Measurements from ENCODE around the gene CDKL1.
"Not testable (repeated sequence)": the region's sequence is repeated elsewhere in the genome, so short reads cannot be mapped to it uniquely, and the experiment has no call there.

DNA sequence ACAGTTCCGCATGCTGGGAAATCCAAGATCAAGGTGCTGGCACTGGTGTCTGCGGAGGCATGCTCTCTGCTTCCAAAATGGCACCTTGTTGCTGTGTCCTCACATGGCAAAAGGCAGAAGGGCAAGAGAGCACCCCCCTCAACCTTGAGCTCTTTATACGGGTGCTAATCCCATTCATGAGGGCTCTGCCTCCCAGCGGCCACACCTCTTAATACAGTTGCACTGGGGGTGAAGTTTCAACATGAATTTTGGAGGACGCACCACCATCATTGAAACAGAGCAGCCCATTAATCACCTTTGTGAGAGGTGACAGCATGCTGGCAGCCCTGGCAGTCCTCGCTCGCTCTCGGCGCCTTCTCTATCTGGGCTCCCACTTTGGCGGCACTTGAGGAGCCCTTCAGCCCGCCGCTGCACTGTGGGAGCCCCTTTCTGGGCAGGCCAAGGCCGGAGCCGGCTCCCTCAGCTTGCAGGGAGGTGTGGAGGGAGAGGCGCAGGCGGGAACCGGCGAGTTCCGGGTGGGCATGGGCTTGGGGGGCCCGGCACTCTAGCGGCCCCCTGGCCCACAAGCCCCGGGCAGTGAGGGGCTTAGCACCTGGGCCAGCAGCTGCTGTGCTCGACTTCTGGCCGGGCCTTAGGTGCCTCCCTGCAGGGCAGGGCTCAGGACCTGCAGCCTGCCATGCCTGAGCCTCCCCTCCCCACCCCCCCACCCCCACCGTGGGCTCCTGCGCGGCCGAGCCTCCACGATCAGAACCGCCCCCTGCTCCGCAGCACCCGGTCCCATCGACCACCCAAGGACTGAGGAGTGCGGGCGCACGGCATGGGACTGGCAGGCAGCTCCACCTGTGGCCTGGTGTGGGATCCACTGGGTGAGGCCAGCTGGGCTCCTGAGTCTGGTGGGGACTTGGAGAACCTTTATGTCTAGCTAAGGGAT is 34.9 kb downstream of the CDKL1 start:
- TF ChIP-seq, protein P1, sequence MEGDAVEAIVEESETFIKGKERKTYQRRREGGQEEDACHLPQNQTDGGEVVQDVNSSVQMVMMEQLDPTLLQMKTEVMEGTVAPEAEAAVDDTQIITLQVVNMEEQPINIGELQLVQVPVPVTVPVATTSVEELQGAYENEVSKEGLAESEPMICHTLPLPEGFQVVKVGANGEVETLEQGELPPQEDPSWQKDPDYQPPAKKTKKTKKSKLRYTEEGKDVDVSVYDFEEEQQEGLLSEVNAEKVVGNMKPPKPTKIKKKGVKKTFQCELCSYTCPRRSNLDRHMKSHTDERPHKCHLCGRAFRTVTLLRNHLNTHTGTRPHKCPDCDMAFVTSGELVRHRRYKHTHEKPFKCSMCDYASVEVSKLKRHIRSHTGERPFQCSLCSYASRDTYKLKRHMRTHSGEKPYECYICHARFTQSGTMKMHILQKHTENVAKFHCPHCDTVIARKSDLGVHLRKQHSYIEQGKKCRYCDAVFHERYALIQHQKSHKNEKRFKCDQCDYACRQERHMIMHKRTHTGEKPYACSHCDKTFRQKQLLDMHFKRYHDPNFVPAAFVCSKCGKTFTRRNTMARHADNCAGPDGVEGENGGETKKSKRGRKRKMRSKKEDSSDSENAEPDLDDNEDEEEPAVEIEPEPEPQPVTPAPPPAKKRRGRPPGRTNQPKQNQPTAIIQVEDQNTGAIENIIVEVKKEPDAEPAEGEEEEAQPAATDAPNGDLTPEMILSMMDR (IDR thresholded peaks at IDR 0.05; ENCODE audit: low read depth, low read length, poor library complexity, severe bottlenecking): not testable (repeated sequence)
- TF ChIP-seq EZH2phosphoT487 (IDR thresholded peaks at IDR 0.05; ENCODE audit: borderline replicate concordance, low read length): not testable (repeated sequence)
